ENCODE measurements around the gene CEP95.

DNA sequence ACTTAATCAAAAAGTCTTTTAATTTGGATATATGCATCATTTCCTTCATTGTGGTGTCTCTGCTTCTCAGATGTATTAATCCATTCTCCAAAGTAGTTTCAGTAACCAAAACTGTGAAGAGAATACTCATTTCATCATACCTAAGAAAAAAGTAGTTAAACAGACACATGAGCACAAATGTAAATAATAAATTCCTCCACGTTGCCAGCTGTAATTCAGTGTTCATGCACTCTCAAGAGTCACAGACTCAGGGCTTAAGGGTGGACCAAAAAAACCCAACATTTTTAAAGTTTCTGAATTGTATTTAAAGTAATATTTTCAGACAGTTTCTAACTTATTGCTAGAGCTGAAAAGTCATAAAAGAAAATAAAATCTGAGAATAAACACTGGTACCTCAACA lies 28.9 kb upstream of the CEP95 start:
- no peak for TF ChIP-seq EZH2 (IDR thresholded peaks at IDR 0.05)
- TF ChIP-seq POLR2AphosphoS5 (IDR thresholded peaks at IDR 0.05; ENCODE audit: borderline replicate concordance, low read depth, low read length) = no peak
- no peak for TF ChIP-seq FOXP2 (optimal IDR thresholded peaks at IDR 0.05; ENCODE audit: control extremely low read depth, extremely low read length, insufficient read depth)

Data from SK-N-MC (cell line).